ENCODE measurements around the gene RASGRP1. TPM values are rescaled to one million over a fixed set of nuclear protein-coding genes. Genes with fewer than 3 reads are reported as not detected.

RASGRP1 gene
- polyA plus RNA-seq, 1 donor (not counting 4 experiments of a cell fraction or from before 2014, with no cell fraction given): 0.28 TPM

DNA sequence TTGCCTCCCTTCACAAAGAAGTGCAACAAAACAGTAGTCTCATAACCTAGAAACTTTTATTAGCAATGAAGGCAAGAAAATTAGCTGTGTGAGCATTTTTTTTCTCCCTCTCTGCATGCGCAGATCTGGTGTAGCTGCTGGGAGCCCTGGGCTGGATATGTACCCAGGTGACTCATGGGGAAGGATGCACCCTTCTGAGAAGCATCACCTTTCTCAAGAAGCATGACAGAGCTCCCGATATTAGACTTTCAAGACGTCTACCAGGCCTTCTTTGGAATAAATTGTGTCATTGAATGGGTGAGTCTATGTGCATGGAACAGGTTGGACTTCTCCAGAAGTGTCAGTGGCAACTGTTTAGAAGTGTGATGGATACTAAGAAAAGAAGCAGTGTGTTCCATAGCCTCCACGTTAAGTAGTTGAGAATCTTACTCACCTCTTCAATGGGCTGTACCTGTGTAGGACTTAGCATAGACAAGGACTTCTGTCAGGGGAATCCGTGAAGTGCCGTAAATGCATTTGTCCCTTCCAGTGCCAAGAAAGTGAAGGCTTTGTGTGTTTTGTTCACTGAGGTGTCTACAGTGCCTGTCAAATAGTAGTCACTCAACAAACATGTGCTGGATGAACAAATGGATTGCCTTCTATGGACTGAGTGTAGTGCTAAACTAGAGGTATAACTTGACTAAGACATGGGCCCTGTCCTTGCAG, 47.7 kb upstream of the RASGRP1 start:
- H3K9me1 ChIP-seq (ENCODE audit: control insufficient read depth, extremely low read depth, insufficient read depth, low read length): no peaks in the 10 kb centered on the region
- peaks cover 10% of the 10 kb centered on the region for H3K4me1 ChIP-seq (ENCODE audit: control insufficient read depth, extremely low read depth, insufficient read depth, low read length)
- no peaks in the 10 kb centered on the region for H3K36me3 ChIP-seq (ENCODE audit: control insufficient read depth in 2 of 2, extremely low read depth in 1 of 2, insufficient read depth in 2 of 2, low read length in 2 of 2)
- H3K4me2 ChIP-seq (ENCODE audit: control insufficient read depth, extremely low read depth, insufficient read depth, low read depth, low read length): no peak overlapping the region
- FAIRE-seq: no peak
- H3K9me3 ChIP-seq (ENCODE audit: control insufficient read depth, low read depth, low read length): no peaks in the 10 kb centered on the region
- no peak overlapping the region for H3K4me3 ChIP-seq (ENCODE audit: control insufficient read depth in 2 of 3, extremely low read depth in 1 of 3, insufficient read depth in 2 of 3, low read depth in 1 of 3, low read length in 3 of 3)
- H4K20me1 ChIP-seq (ENCODE audit: control insufficient read depth, extremely low read depth, insufficient read depth, low read length): no peaks in the 10 kb centered on the region
- no peaks in the 10 kb centered on the region for H3K79me2 ChIP-seq (ENCODE audit: control insufficient read depth, insufficient read depth, low read length)
- no peak for DNase-seq (ENCODE audit: low read depth, low spot score)
- dilution Hi-C loops (cut with MboI; ENCODE audit: extremely low pct_ligation_motif_present, low sequenced_read_pairs): no loop called here
- H3K9ac ChIP-seq (ENCODE audit: control insufficient read depth, extremely low read depth, insufficient read depth, low read length): no peak overlapping the region
- H3K27ac ChIP-seq (ENCODE audit: control insufficient read depth, insufficient read depth, low read length): no peak overlapping the region
- H2AFZ ChIP-seq (ENCODE audit: control insufficient read depth, low read length): no peak overlapping the region
- TF ChIP-seq, protein P1, sequence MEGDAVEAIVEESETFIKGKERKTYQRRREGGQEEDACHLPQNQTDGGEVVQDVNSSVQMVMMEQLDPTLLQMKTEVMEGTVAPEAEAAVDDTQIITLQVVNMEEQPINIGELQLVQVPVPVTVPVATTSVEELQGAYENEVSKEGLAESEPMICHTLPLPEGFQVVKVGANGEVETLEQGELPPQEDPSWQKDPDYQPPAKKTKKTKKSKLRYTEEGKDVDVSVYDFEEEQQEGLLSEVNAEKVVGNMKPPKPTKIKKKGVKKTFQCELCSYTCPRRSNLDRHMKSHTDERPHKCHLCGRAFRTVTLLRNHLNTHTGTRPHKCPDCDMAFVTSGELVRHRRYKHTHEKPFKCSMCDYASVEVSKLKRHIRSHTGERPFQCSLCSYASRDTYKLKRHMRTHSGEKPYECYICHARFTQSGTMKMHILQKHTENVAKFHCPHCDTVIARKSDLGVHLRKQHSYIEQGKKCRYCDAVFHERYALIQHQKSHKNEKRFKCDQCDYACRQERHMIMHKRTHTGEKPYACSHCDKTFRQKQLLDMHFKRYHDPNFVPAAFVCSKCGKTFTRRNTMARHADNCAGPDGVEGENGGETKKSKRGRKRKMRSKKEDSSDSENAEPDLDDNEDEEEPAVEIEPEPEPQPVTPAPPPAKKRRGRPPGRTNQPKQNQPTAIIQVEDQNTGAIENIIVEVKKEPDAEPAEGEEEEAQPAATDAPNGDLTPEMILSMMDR (optimal IDR thresholded peaks at IDR 0.05 in 1 of 3, IDR thresholded peaks at IDR 0.05 in 1 of 3, conservative IDR thresholded peaks at IDR 0.05 in 1 of 3; ENCODE audit: extremely low read depth in 1 of 3, insufficient read depth in 2 of 3, low read length in 3 of 3): no peak
- no peak for TF ChIP-seq EZH2 (IDR thresholded peaks at IDR 0.05; ENCODE audit: low read length)
- H3K27me3 ChIP-seq (ENCODE audit: control insufficient read depth, extremely low read depth, insufficient read depth, low read length): peaks cover 3% of the 10 kb centered on the region

DNA sequence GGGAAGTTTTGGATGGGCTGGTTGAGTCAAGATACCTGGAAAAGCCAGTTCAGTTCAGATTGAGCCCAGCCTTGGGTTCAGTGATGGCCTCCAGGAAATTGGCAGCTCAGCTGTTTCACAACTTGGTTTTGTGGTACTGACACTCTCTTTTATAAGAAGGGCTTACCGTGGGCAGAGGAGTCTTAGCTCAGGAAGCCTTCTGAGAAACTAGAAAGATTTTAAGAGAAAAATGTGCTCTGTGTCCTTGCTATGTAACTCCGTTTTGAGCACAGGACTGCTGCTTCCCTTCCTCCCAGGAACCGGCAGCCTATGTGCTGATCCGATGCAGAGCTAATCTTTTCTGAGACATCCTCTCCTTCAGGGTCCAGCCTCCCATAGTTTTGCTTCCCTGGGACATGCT, 46.6 kb upstream of the RASGRP1 start:
- no peaks in the 10 kb centered on the region for H3K36me3 ChIP-seq (ENCODE audit: control insufficient read depth in 2 of 2, extremely low read depth in 1 of 2, insufficient read depth in 2 of 2, low read length in 2 of 2)
- H3K79me2 ChIP-seq (ENCODE audit: control insufficient read depth, insufficient read depth, low read length): no peaks in the 10 kb centered on the region
- FAIRE-seq (no peak), DNase-seq (ENCODE audit: low read depth, low spot score) (no peak)
- H3K4me2 ChIP-seq (ENCODE audit: control insufficient read depth, extremely low read depth, insufficient read depth, low read depth, low read length): no peak overlapping the region
- no peaks in the 10 kb centered on the region for H4K20me1 ChIP-seq (ENCODE audit: control insufficient read depth, extremely low read depth, insufficient read depth, low read length)
- no peaks in the 10 kb centered on the region for H3K9me3 ChIP-seq (ENCODE audit: control insufficient read depth, low read depth, low read length)
- peaks cover 3% of the 10 kb centered on the region for H3K27me3 ChIP-seq (ENCODE audit: control insufficient read depth, extremely low read depth, insufficient read depth, low read length)
- H3K4me3 ChIP-seq (ENCODE audit: control insufficient read depth in 2 of 3, extremely low read depth in 1 of 3, insufficient read depth in 2 of 3, low read depth in 1 of 3, low read length in 3 of 3): no peak overlapping the region
- dilution Hi-C loops (cut with MboI; ENCODE audit: extremely low pct_ligation_motif_present, low sequenced_read_pairs): no loop called here
- no peak for TF ChIP-seq EZH2 (IDR thresholded peaks at IDR 0.05; ENCODE audit: low read length)
- TF ChIP-seq, protein P1 (optimal IDR thresholded peaks at IDR 0.05 in 1 of 3, IDR thresholded peaks at IDR 0.05 in 1 of 3, conservative IDR thresholded peaks at IDR 0.05 in 1 of 3; ENCODE audit: extremely low read depth in 1 of 3, insufficient read depth in 2 of 3, low read length in 3 of 3): no peak
- H3K4me1 ChIP-seq (ENCODE audit: control insufficient read depth, extremely low read depth, insufficient read depth, low read length): peaks cover 10% of the 10 kb centered on the region
- H3K9ac ChIP-seq (ENCODE audit: control insufficient read depth, extremely low read depth, insufficient read depth, low read length): no peak overlapping the region
- no peak overlapping the region for H2AFZ ChIP-seq (ENCODE audit: control insufficient read depth, low read length)
- no peaks in the 10 kb centered on the region for H3K9me1 ChIP-seq (ENCODE audit: control insufficient read depth, extremely low read depth, insufficient read depth, low read length)
- H3K27ac ChIP-seq (ENCODE audit: control insufficient read depth, insufficient read depth, low read length): no peak overlapping the region

Data from keratinocyte (primary cell).